ENCODE results near the gene BAHCC1. TPM values are rescaled to one million over a fixed set of nuclear protein-coding genes. Genes with fewer than 3 reads are reported as not detected.

BAHCC1 gene
- total and polyA plus RNA-seq, 2 donors (not counting 3 experiments of a cell fraction or from before 2014, with no cell fraction given) = 4.7 to 11.6 TPM

GRCh38 chr17:81349397-81350319 is 45.6 kb upstream of the BAHCC1 start:
- H3K4me1 ChIP-seq (ENCODE audit: control insufficient read depth, extremely low read depth, insufficient read depth, low read length) = peaks cover 6% of the 10 kb centered on the region
- ChIA-PET POLR2A (no interaction called here), CTCF (no interaction called here)
- no peak overlapping the region for H3K4me3 ChIP-seq (replicated peaks in 1 of 3; ENCODE audit: insufficient read depth in 1 of 3, low read depth in 1 of 3, low read length in 3 of 3)
- no peak overlapping the region for H3K4me2 ChIP-seq (ENCODE audit: insufficient read depth, low read length)
- no peaks in the 10 kb centered on the region for H3K9me3 ChIP-seq (replicated peaks; ENCODE audit: control insufficient read depth, insufficient read depth, low read length)
- no peak for TF ChIP-seq MAX (IDR thresholded peaks at IDR 0.05; ENCODE audit: insufficient read depth, insufficient read length)
- peak; percentile 5 for TF ChIP-seq FOS (IDR thresholded peaks at IDR 0.05; ENCODE audit: borderline replicate concordance, insufficient read depth, low read length)
- intact Hi-C loops (cut with micrococcal nuclease) (no loop called here), dilution Hi-C loops (cut with MboI; ENCODE audit: extremely low pct_ligation_motif_present, low sequenced_read_pairs) (no loop called here)
- no peaks in the 10 kb centered on the region for H4K20me1 ChIP-seq (replicated peaks; ENCODE audit: control insufficient read depth, extremely low read depth, insufficient read depth, low read length)
- H3K79me2 ChIP-seq (ENCODE audit: control insufficient read depth, insufficient read depth, low read length) = peaks cover 8% of the 10 kb centered on the region
- peak overlapping the region; percentile 26 for H2AFZ ChIP-seq (ENCODE audit: low read depth, low read length)
- no peaks in the 10 kb centered on the region for H3K27me3 ChIP-seq (ENCODE audit: control insufficient read depth in 2 of 2, insufficient read depth in 2 of 2, low read length in 2 of 2)
- no peaks in the 10 kb centered on the region for H3K36me3 ChIP-seq (ENCODE audit: control insufficient read depth in 2 of 2, extremely low read depth in 1 of 2, insufficient read depth in 2 of 2, low read length in 2 of 2)
- BruUV-seq (replicated peaks) = no TSS peak
- no peak overlapping the region for H3K9ac ChIP-seq (replicated peaks; ENCODE audit: extremely low read depth, insufficient read depth, low read length)
- DNase-seq (ENCODE audit: low read depth, low spot score) = no peak
- no peak for FAIRE-seq
- H3K27ac ChIP-seq (ENCODE audit: insufficient read depth, low read depth, low read length) = no peak overlapping the region
- no peaks in the 10 kb centered on the region for H3K9me1 ChIP-seq (replicated peaks; ENCODE audit: control insufficient read depth, extremely low read depth, insufficient read depth, low read length)

- Histone ChIP-seq H3K4me1 (ENCODE audit: control insufficient read depth, extremely low read depth, insufficient read depth, low read length) (peaks cover 6% of the 10 kb centered on the region), H3K9me1 (replicated peaks; ENCODE audit: control insufficient read depth, extremely low read depth, insufficient read depth, low read length) (no peaks in the 10 kb centered on the region), H2AFZ (ENCODE audit: low read depth, low read length) (peak overlapping the region; percentile 26), H3K4me2 (ENCODE audit: insufficient read depth, low read length) (no peak overlapping the region), H3K79me2 (ENCODE audit: control insufficient read depth, insufficient read depth, low read length) (peaks cover under 1% of the 10 kb centered on the region), H3K36me3 (ENCODE audit: control insufficient read depth in 2 of 2, extremely low read depth in 1 of 2, insufficient read depth in 2 of 2, low read length in 2 of 2) (no peaks in the 10 kb centered on the region), H3K9ac (replicated peaks; ENCODE audit: extremely low read depth, insufficient read depth, low read length) (no peak overlapping the region), H3K27me3 (ENCODE audit: control insufficient read depth in 2 of 2, insufficient read depth in 2 of 2, low read length in 2 of 2) (no peaks in the 10 kb centered on the region), H3K4me3 (replicated peaks in 1 of 3; ENCODE audit: insufficient read depth in 1 of 3, low read depth in 1 of 3, low read length in 3 of 3) (no peak overlapping the region), H3K9me3 (replicated peaks; ENCODE audit: control insufficient read depth, insufficient read depth, low read length) (no peaks in the 10 kb centered on the region), H3K27ac (ENCODE audit: insufficient read depth, low read depth, low read length) (no peak overlapping the region), H4K20me1 (replicated peaks; ENCODE audit: control insufficient read depth, extremely low read depth, insufficient read depth, low read length) (no peaks in the 10 kb centered on the region)
- POLR2A ChIA-PET = no interaction called here
- CTCF ChIA-PET = interaction anchor here (0.7 to 1.5 kb wide), 3 partner anchors 15 to 42 kb away, joined by 3 to 6 read pairs (median 4); no protein-coding TSS in a partner anchor
- BruUV-seq (replicated peaks) = no TSS peak
- dilution Hi-C loops (cut with MboI; ENCODE audit: extremely low pct_ligation_motif_present, low sequenced_read_pairs) = no loop called here
- FAIRE-seq = no peak
- no peak for DNase-seq (ENCODE audit: low read depth, low spot score)
- TF ChIP-seq POLR2A (IDR thresholded peaks at IDR 0.05; ENCODE audit: low read depth, low read length) (no peak), CTCF (IDR thresholded peaks at IDR 0.05; ENCODE audit: extremely low read depth in 1 of 2, insufficient read depth in 1 of 2, low read depth in 1 of 2, low read length in 2 of 2) (no peak), MAX (IDR thresholded peaks at IDR 0.05; ENCODE audit: insufficient read depth, insufficient read length) (no peak), POLR2AphosphoS5 (IDR thresholded peaks at IDR 0.05; ENCODE audit: insufficient read depth, low read depth, low read length) (no peak), JUN (IDR thresholded peaks at IDR 0.05; ENCODE audit: borderline replicate concordance, insufficient read depth, insufficient read length, low read depth) (no peak), GATA2 (IDR thresholded peaks at IDR 0.05; ENCODE audit: insufficient read depth, insufficient read length, low read depth, low read length) (no peak), FOS (IDR thresholded peaks at IDR 0.05; ENCODE audit: borderline replicate concordance, insufficient read depth, low read length) (no peak), MYC (IDR thresholded peaks at IDR 0.05; ENCODE audit: low read depth, low read length) (no peak), EZH2 (IDR thresholded peaks at IDR 0.05; ENCODE audit: borderline replicate concordance, low read depth, low read length, severe bottlenecking) (no peak)
- intact Hi-C loops (cut with micrococcal nuclease) = no loop called here
These were observed 44.9 kb upstream of the BAHCC1 start for GRCh38 chr17:81350320-81350890.

Measured in endothelial cell of umbilical vein (primary cell).